ENCODE data around the gene LIN7B. TPM values are rescaled to one million over a fixed set of nuclear protein-coding genes. Genes with fewer than 3 reads are reported as not detected.

The LIN7B gene
- total and polyA plus RNA-seq, 2 of the 13 experiments (the other 11 are each of a cell fraction or from before 2014, with no cell fraction given) = 5.3 to 7.6 TPM

GRCh38 chr19:49113762-49114629 is at the start of gene LIN7B (continued):
- no peak for TF ChIP-seq TEF (CRISPR knock-in tag; IDR thresholded peaks at IDR 0.05)
- TF ChIP-seq CSRNP1 (CRISPR knock-in tag; IDR thresholded peaks at IDR 0.05) = 0 out of 2 replicates have a peak, but pooled peaks have one; percentile 21
- no peak for TF ChIP-seq ZNF414 (CRISPR knock-in tag; IDR thresholded peaks at IDR 0.05)
- TF ChIP-seq NFYC (CRISPR knock-in tag; IDR thresholded peaks at IDR 0.05) = peak; percentile 71
- TF ChIP-seq ZNF704 (CRISPR knock-in tag; IDR thresholded peaks at IDR 0.05; ENCODE audit: borderline replicate concordance) = no peak
- peak; percentile 85; the same call in 1 of the 2 replicates for TF ChIP-seq ZBTB7A (CRISPR knock-in tag; IDR thresholded peaks at IDR 0.05)
- TF ChIP-seq STAT6 (CRISPR knock-in tag; IDR thresholded peaks at IDR 0.05; ENCODE audit: borderline replicate concordance) = no peak
- TF ChIP-seq MZF1 (CRISPR knock-in tag; IDR thresholded peaks at IDR 0.05; ENCODE audit: borderline replicate concordance) = no peak
- no peak for TF ChIP-seq BRD4 (CRISPR knock-in tag; IDR thresholded peaks at IDR 0.05)
- no peak for TF ChIP-seq ZNF749 (CRISPR knock-in tag; IDR thresholded peaks at IDR 0.05; ENCODE audit: borderline replicate concordance)
- no peak for TF ChIP-seq HNRNPL (IDR thresholded peaks at IDR 0.05; ENCODE audit: low read depth, low read length)
- TF ChIP-seq ZBTB42 (CRISPR knock-in tag; IDR thresholded peaks at IDR 0.05) = no peak
- no peak for TF ChIP-seq HOXA7 (CRISPR knock-in tag; IDR thresholded peaks at IDR 0.05)
- no peak for TF ChIP-seq ARNT (IDR thresholded peaks at IDR 0.05)
- no peak for TF ChIP-seq KDM3A (CRISPR knock-in tag; IDR thresholded peaks at IDR 0.05; ENCODE audit: low read depth)
- no peak for TF ChIP-seq ZNF124 (CRISPR knock-in tag; IDR thresholded peaks at IDR 0.05)
- no peak for TF ChIP-seq NR0B2 (CRISPR knock-in tag; IDR thresholded peaks at IDR 0.05)
- TF ChIP-seq ZNF615 (CRISPR knock-in tag; IDR thresholded peaks at IDR 0.05; ENCODE audit: borderline replicate concordance) = no peak
- no peak for TF ChIP-seq ELF4 (CRISPR knock-in tag; IDR thresholded peaks at IDR 0.05; ENCODE audit: borderline replicate concordance)
- 0 out of 2 replicates have a peak, but pooled peaks have one; percentile 18 for TF ChIP-seq RXRB (CRISPR knock-in tag; IDR thresholded peaks at IDR 0.05; ENCODE audit: borderline replicate concordance)

Measured in HepG2 (cell line).